ENCODE results near the gene CTSD.
"Not testable (repeated sequence)": the region's sequence is repeated elsewhere in the genome, so short reads cannot be mapped to it uniquely, and the experiment has no call there.

CTSD gene

DNA sequence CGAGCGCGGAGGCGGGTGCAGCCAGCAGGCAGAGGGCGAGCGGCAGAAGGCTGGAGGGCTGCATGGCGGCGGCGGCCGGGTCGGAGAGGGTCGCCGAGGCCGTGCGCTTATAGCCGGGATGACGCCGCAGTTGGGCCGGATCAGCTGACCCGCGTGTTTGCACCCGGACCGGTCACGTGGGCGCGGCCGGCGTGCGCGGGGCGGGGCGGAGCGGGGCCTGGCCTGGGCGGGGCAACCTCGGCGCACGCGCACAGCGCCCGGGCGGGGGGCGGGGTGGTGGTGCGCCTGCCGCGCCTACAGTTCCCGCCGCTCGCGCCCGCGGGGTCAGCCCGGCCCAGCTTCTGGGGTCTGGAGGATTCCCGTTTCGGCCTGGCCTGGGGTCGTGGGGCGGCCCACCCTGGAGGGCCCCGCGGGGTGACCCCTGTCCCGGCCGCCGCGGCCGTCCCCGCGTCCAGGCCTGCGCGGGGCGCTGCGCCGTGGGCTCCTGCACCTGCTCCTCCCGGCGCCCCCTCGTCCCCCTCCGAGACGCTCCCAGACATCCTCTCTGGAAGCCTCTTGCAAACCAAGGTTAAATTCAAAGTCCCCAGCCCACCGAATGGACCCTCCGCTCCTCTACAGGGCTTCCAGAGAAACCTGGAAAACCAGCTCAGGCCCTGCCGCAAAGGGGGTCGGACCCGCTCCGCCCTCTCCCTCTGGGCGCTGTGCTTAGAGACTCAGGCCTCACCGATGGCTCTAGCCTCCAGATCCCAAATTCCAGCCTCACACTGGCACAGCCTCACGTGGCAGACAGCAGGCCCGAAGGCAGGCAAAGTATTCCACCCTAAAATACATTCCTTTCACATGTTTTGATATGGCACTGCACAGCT, at the start of gene CTSD:
Gene CTSD (minus strand): TSS at position 132 of the 866 bp plus-strand sequence. CDS start 68 bp downstream, at position 64.
- Histone ChIP-seq H3K27me3 (ENCODE audit: control insufficient read depth in 1 of 2, insufficient read depth in 2 of 2, low read length in 2 of 2) (no peaks in the 10 kb centered on the region), H3K27ac (ENCODE audit: low read depth, low read length) (peak within 1 kb of the TSS; percentile 94), H3K4me3 (ENCODE audit: low read depth in 1 of 2, low read length in 2 of 2) (peak within 1 kb of the TSS; percentile 85 to 90), H3K36me3 (ENCODE audit: control insufficient read depth in 1 of 2, insufficient read depth in 2 of 2, low read length in 2 of 2) (peaks cover 9 to 26% of the 10 kb centered on the region in 2 donors), H3K4me1 (ENCODE audit: control insufficient read depth in 1 of 2, insufficient read depth in 2 of 2, low read length in 2 of 2) (peaks cover 39 to 50% of the 10 kb centered on the region in 2 donors), H3K9me3 (ENCODE audit: control insufficient read depth in 1 of 2, low read length in 2 of 2) (no peaks in the 10 kb centered on the region), H3K9ac (ENCODE audit: low read depth in 1 of 2, low read length in 2 of 2) (peak within 1 kb of the TSS; percentile 95 to 99)

DNA sequence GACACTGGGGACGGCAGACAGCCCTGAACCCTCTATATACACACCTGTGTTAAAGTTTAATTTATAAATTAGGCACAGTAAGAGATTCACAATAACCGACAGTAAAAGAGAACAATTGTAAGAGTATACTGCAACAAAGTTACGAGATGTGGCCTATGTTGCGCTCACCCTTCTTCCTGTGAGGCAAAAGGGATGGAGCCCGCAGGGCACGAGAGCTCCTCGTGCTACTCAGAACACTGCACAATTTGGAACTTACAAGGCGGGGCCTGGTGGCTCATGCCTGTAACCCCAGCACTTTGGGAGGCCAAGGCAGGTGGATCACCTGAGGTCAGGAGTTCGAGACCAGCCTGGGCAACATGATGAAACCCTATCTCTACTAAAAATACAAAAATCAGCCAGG, 49.6 kb upstream of the CTSD start:
- not testable (repeated sequence) for H3K27me3 ChIP-seq (ENCODE audit: control insufficient read depth in 1 of 2, insufficient read depth in 2 of 2, low read length in 2 of 2); H3K27ac ChIP-seq (ENCODE audit: low read depth, low read length); H3K9ac ChIP-seq (ENCODE audit: low read depth in 1 of 2, low read length in 2 of 2); H3K9me3 ChIP-seq (ENCODE audit: control insufficient read depth in 1 of 2, low read length in 2 of 2); H3K4me1 ChIP-seq (ENCODE audit: control insufficient read depth in 1 of 2, insufficient read depth in 2 of 2, low read length in 2 of 2); H3K4me3 ChIP-seq (ENCODE audit: low read depth in 1 of 2, low read length in 2 of 2); H3K36me3 ChIP-seq (ENCODE audit: control insufficient read depth in 1 of 2, insufficient read depth in 2 of 2, low read length in 2 of 2)

DNA sequence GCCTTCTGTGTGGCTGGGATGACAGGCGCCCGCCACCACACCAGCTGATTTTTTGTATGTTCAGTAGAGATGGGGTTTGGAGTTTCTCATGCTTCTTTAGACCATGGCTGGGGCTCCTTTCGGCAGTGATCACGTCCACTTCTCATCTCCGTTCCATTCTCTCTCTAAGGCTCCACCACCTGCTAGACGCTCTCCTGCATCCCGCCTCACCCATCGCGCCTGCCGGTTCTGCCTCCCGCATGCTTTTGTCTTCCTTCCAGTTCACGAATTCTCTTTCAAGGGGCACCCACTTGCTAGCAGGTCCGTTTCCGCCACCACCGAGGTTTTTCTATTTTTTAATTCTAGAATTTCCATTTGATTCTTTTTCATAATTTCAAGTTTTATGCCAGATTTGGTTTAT, 49.1 kb upstream of the CTSD start:
- Histone ChIP-seq H3K4me1 (ENCODE audit: control insufficient read depth in 1 of 2, insufficient read depth in 2 of 2, low read length in 2 of 2) (no peaks in the 10 kb centered on the region), H3K27me3 (ENCODE audit: control insufficient read depth in 1 of 2, insufficient read depth in 2 of 2, low read length in 2 of 2) (peaks cover 0 to 6% of the 10 kb centered on the region in 2 donors), H3K4me3 (ENCODE audit: low read depth in 1 of 2, low read length in 2 of 2) (no peak overlapping the region), H3K9ac (ENCODE audit: low read depth in 1 of 2, low read length in 2 of 2) (no peak overlapping the region), H3K36me3 (ENCODE audit: control insufficient read depth in 1 of 2, insufficient read depth in 2 of 2, low read length in 2 of 2) (no peaks in the 10 kb centered on the region), H3K9me3 (ENCODE audit: control insufficient read depth in 1 of 2, low read length in 2 of 2) (peaks cover 2 to 3% of the 10 kb centered on the region in 2 donors), H3K27ac (ENCODE audit: low read depth, low read length) (no peak overlapping the region)

DNA sequence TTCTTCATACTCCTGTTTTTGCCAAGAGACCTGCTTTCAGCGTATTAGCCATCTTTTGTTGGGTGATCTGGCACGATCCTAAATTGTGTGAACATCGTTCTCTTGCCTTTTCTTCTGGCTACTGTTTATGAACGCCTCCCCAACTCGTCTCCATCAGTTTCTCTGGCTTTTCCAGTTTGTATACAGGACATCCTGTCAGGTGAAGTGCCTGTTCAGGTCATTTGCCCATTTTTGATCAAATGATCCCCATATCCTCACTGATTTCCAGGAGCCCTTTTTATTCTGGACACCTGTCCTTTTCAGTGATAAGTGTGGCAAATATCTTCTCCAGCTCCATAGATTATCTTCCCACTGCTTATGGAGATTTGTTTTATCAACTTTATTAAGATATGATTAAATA, 48.5 kb upstream of the CTSD start:
- peaks cover 0 to 3% of the 10 kb centered on the region in 2 donors for H3K9me3 ChIP-seq (ENCODE audit: control insufficient read depth in 1 of 2, low read length in 2 of 2)
- H3K4me1 ChIP-seq (ENCODE audit: control insufficient read depth in 1 of 2, insufficient read depth in 2 of 2, low read length in 2 of 2): peaks cover 0 to 4% of the 10 kb centered on the region in 2 donors
- H3K36me3 ChIP-seq (ENCODE audit: control insufficient read depth in 1 of 2, insufficient read depth in 2 of 2, low read length in 2 of 2): no peaks in the 10 kb centered on the region
- H3K27ac ChIP-seq (ENCODE audit: low read depth, low read length): no peak overlapping the region
- H3K4me3 ChIP-seq (ENCODE audit: low read depth in 1 of 2, low read length in 2 of 2): no peak overlapping the region
- peaks cover 0 to 6% of the 10 kb centered on the region in 2 donors for H3K27me3 ChIP-seq (ENCODE audit: control insufficient read depth in 1 of 2, insufficient read depth in 2 of 2, low read length in 2 of 2)
- no peak overlapping the region for H3K9ac ChIP-seq (ENCODE audit: low read depth in 1 of 2, low read length in 2 of 2)

DNA sequence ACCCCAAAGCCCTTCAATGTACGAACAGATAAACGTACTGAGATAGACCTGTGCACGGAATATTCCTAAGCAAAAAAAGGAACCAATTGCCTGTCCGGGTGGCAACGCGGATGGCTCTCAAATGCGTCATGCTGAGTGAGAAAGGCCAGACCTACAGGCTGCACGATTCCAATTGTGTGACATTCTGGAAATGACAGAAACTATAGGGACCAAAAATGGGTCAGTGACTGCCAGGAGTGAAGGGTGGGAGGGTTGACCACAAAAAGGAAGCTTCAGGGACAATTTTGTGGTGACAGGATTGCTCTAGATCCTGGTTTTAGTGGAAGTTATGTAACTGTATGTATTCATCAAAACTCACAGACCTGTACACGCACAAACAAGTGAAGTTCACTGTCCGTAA, 47.0 kb upstream of the CTSD start:
- Histone ChIP-seq H3K36me3 (ENCODE audit: control insufficient read depth in 1 of 2, insufficient read depth in 2 of 2, low read length in 2 of 2) (no peaks in the 10 kb centered on the region), H3K9me3 (ENCODE audit: control insufficient read depth in 1 of 2, low read length in 2 of 2) (peaks cover 0 to 3% of the 10 kb centered on the region in 2 donors), H3K27me3 (ENCODE audit: control insufficient read depth in 1 of 2, insufficient read depth in 2 of 2, low read length in 2 of 2) (peaks cover 0 to 5% of the 10 kb centered on the region in 2 donors), H3K9ac (ENCODE audit: low read depth in 1 of 2, low read length in 2 of 2) (no peak overlapping the region), H3K27ac (ENCODE audit: low read depth, low read length) (no peak overlapping the region), H3K4me1 (ENCODE audit: control insufficient read depth in 1 of 2, insufficient read depth in 2 of 2, low read length in 2 of 2) (peaks cover 0 to 6% of the 10 kb centered on the region in 2 donors), H3K4me3 (ENCODE audit: low read depth in 1 of 2, low read length in 2 of 2) (no peak overlapping the region)

DNA sequence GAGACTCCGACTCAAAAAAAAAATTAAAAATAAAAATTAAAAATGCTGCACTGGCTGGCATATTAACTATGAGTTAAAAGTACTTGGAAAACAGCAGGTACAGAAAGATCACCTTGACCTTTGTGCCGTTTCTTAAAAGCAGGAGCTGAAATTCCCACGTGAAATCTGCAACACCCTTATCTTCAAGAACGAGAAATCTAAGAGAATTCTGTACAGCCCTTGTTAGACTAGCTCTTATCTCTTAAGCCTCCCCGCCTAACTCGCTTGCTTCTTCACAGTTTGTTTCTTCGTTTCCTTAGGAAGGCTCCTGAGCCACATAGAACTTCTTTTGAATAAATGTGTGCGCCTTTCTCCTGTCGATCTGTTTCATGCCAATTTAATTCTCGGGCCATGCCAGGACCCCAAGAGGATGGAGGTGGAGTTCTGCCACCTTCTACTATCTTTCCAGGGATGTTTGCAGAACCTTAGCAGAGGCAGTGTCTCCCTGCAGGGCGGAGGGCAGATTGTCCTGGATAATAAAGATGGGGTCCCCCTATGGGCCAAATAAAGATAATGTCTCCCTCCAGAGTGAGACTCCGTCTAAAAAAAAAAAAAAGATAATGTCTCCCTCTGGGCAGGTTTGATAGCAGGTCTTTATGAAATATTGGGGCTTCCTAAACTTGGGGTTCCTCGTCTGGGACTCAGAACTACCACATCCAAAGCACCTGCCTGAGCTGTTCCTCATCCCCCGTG, 43.7 kb upstream of the CTSD start:
- H3K27ac ChIP-seq (ENCODE audit: low read depth, low read length): no peak overlapping the region
- no peak overlapping the region for H3K4me3 ChIP-seq (ENCODE audit: low read depth in 1 of 2, low read length in 2 of 2)
- H3K4me1 ChIP-seq (ENCODE audit: control insufficient read depth in 1 of 2, insufficient read depth in 2 of 2, low read length in 2 of 2): peaks cover 0 to 6% of the 10 kb centered on the region in 2 donors
- H3K27me3 ChIP-seq (ENCODE audit: control insufficient read depth in 1 of 2, insufficient read depth in 2 of 2, low read length in 2 of 2): peaks cover 5 to 13% of the 10 kb centered on the region in 2 donors
- H3K9ac ChIP-seq (ENCODE audit: low read depth in 1 of 2, low read length in 2 of 2): no peak overlapping the region
- no peaks in the 10 kb centered on the region for H3K36me3 ChIP-seq (ENCODE audit: control insufficient read depth in 1 of 2, insufficient read depth in 2 of 2, low read length in 2 of 2)
- H3K9me3 ChIP-seq (ENCODE audit: control insufficient read depth in 1 of 2, low read length in 2 of 2): peaks cover 0 to 3% of the 10 kb centered on the region in 2 donors

DNA sequence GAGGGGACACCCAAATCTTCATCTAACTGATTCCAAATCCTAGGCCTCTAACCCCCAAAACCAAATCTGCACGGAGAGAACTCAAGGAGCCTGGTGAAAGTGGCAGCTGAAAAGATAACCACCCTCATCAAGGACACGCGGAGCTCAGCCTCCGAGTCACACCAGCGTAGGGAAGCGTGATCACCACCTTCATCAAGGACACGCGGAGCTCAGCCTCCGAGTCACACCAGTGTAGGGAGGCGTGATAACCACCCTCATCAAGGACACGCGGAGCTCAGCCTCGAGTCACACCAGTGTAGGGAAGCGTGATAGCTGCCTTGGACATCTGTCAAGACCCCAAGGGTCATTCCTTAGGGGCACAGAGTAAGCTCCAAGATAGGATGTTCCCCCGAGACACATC, 41.8 kb upstream of the CTSD start:
- no peak overlapping the region for H3K9ac ChIP-seq (ENCODE audit: low read depth in 1 of 2, low read length in 2 of 2)
- no peak overlapping the region for H3K4me3 ChIP-seq (ENCODE audit: low read depth in 1 of 2, low read length in 2 of 2)
- H3K36me3 ChIP-seq (ENCODE audit: control insufficient read depth in 1 of 2, insufficient read depth in 2 of 2, low read length in 2 of 2): no peaks in the 10 kb centered on the region
- peaks cover 0 to 3% of the 10 kb centered on the region in 2 donors for H3K9me3 ChIP-seq (ENCODE audit: control insufficient read depth in 1 of 2, low read length in 2 of 2)
- H3K27me3 ChIP-seq (ENCODE audit: control insufficient read depth in 1 of 2, insufficient read depth in 2 of 2, low read length in 2 of 2): peaks cover 5 to 13% of the 10 kb centered on the region in 2 donors
- no peak overlapping the region for H3K27ac ChIP-seq (ENCODE audit: low read depth, low read length)
- peaks cover 0 to 6% of the 10 kb centered on the region in 2 donors for H3K4me1 ChIP-seq (ENCODE audit: control insufficient read depth in 1 of 2, insufficient read depth in 2 of 2, low read length in 2 of 2)

DNA sequence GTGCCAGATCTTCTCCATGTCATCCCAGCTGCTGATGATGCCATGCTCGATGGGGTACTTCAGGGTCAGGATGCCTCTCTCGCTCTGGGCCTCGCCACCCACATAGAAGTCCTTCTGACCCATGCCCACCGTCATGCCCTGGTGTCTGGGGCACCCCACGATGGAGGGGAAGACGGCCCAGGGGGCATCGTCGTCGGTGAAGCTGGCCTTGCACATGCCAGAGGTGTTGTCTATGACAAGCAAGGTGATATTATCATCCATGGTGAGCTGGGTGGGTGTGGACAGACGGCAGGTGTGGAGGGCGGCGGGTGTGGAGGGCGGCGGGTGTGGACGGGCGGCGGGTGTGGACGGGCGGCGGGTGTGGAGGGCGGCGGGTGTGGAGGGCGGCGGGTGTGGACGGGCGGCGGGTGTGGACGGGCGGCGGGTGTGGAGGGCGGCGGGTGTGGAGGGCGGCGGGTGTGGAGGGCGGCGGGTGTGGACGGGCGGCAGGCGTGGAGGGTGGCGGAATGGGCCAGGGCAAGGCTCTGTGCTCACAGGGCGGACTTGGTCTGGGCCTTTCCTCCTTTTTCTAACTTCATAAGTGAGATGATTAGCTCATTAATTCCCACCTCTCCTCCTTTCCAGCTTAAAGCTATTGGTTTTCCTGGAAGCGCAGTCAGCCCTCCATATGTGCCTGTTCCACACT, 40.2 kb upstream of the CTSD start:
- peaks cover 5 to 13% of the 10 kb centered on the region in 2 donors for H3K27me3 ChIP-seq (ENCODE audit: control insufficient read depth in 1 of 2, insufficient read depth in 2 of 2, low read length in 2 of 2)
- H3K9ac ChIP-seq (ENCODE audit: low read depth in 1 of 2, low read length in 2 of 2); H3K27ac ChIP-seq (ENCODE audit: low read depth, low read length); H3K9me3 ChIP-seq (ENCODE audit: control insufficient read depth in 1 of 2, low read length in 2 of 2); H3K4me1 ChIP-seq (ENCODE audit: control insufficient read depth in 1 of 2, insufficient read depth in 2 of 2, low read length in 2 of 2); H3K36me3 ChIP-seq (ENCODE audit: control insufficient read depth in 1 of 2, insufficient read depth in 2 of 2, low read length in 2 of 2); H3K4me3 ChIP-seq (ENCODE audit: low read depth in 1 of 2, low read length in 2 of 2): not testable (repeated sequence)

DNA sequence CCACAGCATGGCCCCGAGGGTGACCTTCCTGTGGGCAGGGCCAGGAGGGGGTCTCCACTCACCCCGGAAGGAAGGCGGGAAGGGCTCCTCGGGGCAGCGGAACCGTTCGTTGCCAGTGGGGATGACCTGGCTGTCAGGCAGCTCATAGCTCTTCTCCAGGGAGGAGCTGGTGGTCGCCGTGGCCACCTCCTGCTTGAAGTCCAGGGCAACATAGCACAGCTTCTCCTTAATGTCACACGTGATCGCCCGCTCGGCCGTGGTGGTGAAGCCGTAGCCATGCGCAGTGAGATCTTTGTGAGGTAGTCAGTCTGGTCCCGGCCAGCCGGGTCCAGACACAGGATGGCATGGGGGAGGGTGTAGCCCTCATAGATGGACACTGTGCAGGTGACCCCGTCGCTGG, 39.5 kb upstream of the CTSD start:
- H3K27me3 ChIP-seq (ENCODE audit: control insufficient read depth in 1 of 2, insufficient read depth in 2 of 2, low read length in 2 of 2): peaks cover 5 to 13% of the 10 kb centered on the region in 2 donors

More for the DNA sequence above, 39.5 kb upstream of the CTSD start:
- Histone ChIP-seq H3K4me1 (ENCODE audit: control insufficient read depth in 1 of 2, insufficient read depth in 2 of 2, low read length in 2 of 2) (peaks cover 0 to 6% of the 10 kb centered on the region in 2 donors), H3K9ac (ENCODE audit: low read depth in 1 of 2, low read length in 2 of 2) (no peak overlapping the region), H3K27ac (ENCODE audit: low read depth, low read length) (no peak overlapping the region), H3K36me3 (ENCODE audit: control insufficient read depth in 1 of 2, insufficient read depth in 2 of 2, low read length in 2 of 2) (no peaks in the 10 kb centered on the region), H3K4me3 (ENCODE audit: low read depth in 1 of 2, low read length in 2 of 2) (no peak overlapping the region), H3K9me3 (ENCODE audit: control insufficient read depth in 1 of 2, low read length in 2 of 2) (no peaks in the 10 kb centered on the region)

Measured in duodenal mucosa (tissue), 2 donors.